HG02852 (cell line): Measurements from ENCODE around the gene ARV1.

Experiments used
- ATAC-seq: cut with Tn5 transposase; IDR thresholded peaks from one replicate; pipeline ENCODE4 v1.9.1; 2021; ENCODE audit warnings: mild to moderate bottlenecking, moderate library complexity; ENCODE audit not compliant: unreplicated experiment

The ARV1 gene

GRCh38 chr1:230978491-230979388 is at the start of gene ARV1, which contains the start of gene TTC13:
TSS of gene ARV1 (plus strand) at chr1:230979094. CDS start at chr1:230979106, 12 bp downstream.
TSS of gene TTC13 (minus strand) at chr1:230978861. CDS start at chr1:230978830, 31 bp downstream.
- ATAC-seq = peak; percentile 94

- no peak for ATAC-seq
Measured at GRCh38 chr1:230930986-230931385, 47.9 kb upstream of the ARV1 start.

- ATAC-seq = no peak
Measured at GRCh38 chr1:230935852-230936251, 43.0 kb upstream of the ARV1 start.

- no peak for ATAC-seq
Measured at GRCh38 chr1:230936475-230936874, 42.4 kb upstream of the ARV1 start.

- no peak for ATAC-seq
Measured at GRCh38 chr1:230937371-230937770, 41.5 kb upstream of the ARV1 start.

- ATAC-seq = no peak
Measured at GRCh38 chr1:230938924-230939368, 39.9 kb upstream of the ARV1 start.

- no peak for ATAC-seq
Measured at GRCh38 chr1:230939806-230940489, 38.9 kb upstream of the ARV1 start.

GRCh38 chr1:230940848-230941247 is 38.0 kb upstream of the ARV1 start:
- no peak for ATAC-seq

- ATAC-seq = no peak
Measured at GRCh38 chr1:230943048-230943593, 35.8 kb upstream of the ARV1 start.

- no peak for ATAC-seq
Measured at GRCh38 chr1:230948301-230948700, 30.6 kb upstream of the ARV1 start.

- ATAC-seq = no peak
Measured at GRCh38 chr1:230948903-230949302, 30.0 kb upstream of the ARV1 start.

GRCh38 chr1:230950404-230950803 is 28.5 kb upstream of the ARV1 start:
- no peak for ATAC-seq

GRCh38 chr1:230957580-230957989 is 21.3 kb upstream of the ARV1 start:
- ATAC-seq = peak; percentile 91

- no peak for ATAC-seq
Measured at GRCh38 chr1:230958370-230958769, 20.5 kb upstream of the ARV1 start.

GRCh38 chr1:230964896-230965295 is 14.0 kb upstream of the ARV1 start:
- no peak for ATAC-seq

GRCh38 chr1:230965535-230965934 is 13.4 kb upstream of the ARV1 start:
- ATAC-seq = no peak

- ATAC-seq = no peak
Measured at GRCh38 chr1:230966358-230966873, 12.5 kb upstream of the ARV1 start.

GRCh38 chr1:230970432-230970831 is 8.5 kb upstream of the ARV1 start:
- no peak for ATAC-seq

GRCh38 chr1:230971771-230972170 is 7.1 kb upstream of the ARV1 start:
- no peak for ATAC-seq

- peak; percentile 77 for ATAC-seq
Measured at GRCh38 chr1:230972855-230973271, 6.0 kb upstream of the ARV1 start.

GRCh38 chr1:230975636-230976035 is 3.3 kb upstream of the ARV1 start:
- ATAC-seq = no peak
